ENCODE results near the gene CDH6.

The CDH6 gene

DNA sequence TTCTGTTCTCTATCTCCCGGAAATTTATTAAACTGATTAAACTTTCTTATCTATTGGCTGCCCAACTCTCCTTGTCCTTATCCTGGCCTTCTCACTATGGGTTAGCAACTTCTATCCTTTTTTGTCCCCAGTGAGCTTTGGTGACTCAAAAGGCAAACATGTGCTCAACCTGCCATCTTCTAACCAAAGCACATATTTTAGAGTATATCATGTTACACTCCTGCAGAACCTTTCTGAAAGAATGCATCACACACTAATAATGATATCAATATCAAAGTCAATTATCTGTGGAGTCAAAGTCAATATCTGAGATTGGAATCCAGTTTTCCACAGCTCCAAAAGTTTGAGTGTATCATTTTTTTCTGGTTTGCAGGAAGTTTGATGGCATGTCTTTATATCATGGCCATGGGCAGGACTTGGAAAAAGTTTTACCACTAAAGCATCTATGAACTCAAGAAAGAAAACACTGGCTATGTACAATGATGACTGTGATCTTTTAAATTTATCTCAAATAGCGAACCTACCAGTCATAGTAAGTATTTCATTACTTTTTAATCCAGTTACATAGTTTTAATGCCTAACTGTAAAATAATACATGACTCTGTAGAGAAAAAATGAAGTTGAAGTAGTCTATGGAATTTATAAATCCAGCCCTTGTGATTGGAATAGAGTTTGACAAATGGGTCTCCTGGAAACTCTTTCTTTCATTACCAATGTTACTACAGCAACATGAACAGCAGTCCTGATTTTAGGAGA, 171.6 kb downstream of the CDH6 start:
- no peaks in the 10 kb centered on the region for H3F3A ChIP-seq (ENCODE audit: insufficient read depth)

DNA sequence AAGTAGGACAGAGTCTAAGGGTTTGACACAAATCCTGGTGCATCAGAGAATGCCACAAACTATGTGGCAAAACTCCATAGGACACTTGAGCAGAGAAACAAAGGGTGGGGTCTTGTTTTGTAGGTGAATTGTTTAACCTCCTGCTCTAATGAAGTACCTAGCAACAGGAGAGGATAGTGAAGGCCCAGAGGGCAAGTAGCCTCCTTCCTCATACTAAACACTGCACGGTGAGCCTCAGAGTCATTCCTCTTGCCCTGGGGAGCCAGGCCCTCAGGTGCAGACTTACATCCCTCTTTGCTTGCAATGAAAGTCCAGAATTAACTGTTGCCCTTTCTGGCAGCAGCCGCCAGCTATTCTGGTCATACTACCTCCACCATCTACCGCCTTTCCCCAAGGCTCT, 172.3 kb downstream of the CDH6 start:
- Histone ChIP-seq H3K9me3 (ENCODE audit: insufficient read depth, low read length) (no peaks in the 10 kb centered on the region; the same call in 1 of the 2 replicates), H3F3A (ENCODE audit: insufficient read depth) (no peaks in the 10 kb centered on the region), H3K4me3 (ENCODE audit: insufficient read depth, low read length, poor library complexity, severe bottlenecking) (no peak overlapping the region), H3K27me3 (ENCODE audit: low read length) (no peaks in the 10 kb centered on the region), H3K27ac (ENCODE audit: low read depth, low read length) (no peak overlapping the region), H3K9ac (ENCODE audit: low read length) (no peak overlapping the region), H3K36me3 (ENCODE audit: low read length) (no peaks in the 10 kb centered on the region), H3K4me2 (ENCODE audit: low read depth, low read length, poor library complexity, severe bottlenecking) (no peak overlapping the region), H3K79me2 (ENCODE audit: insufficient read depth, low read length) (no peaks in the 10 kb centered on the region), H3K9me2 (replicated peaks; ENCODE audit: insufficient read depth, low read length) (no peaks in the 10 kb centered on the region), H4K20me1 (ENCODE audit: low read depth, low read length) (no peaks in the 10 kb centered on the region), H2AFZ (ENCODE audit: low read depth, low read length, severe bottlenecking) (no peak overlapping the region)
- TF ChIP-seq, protein P1, sequence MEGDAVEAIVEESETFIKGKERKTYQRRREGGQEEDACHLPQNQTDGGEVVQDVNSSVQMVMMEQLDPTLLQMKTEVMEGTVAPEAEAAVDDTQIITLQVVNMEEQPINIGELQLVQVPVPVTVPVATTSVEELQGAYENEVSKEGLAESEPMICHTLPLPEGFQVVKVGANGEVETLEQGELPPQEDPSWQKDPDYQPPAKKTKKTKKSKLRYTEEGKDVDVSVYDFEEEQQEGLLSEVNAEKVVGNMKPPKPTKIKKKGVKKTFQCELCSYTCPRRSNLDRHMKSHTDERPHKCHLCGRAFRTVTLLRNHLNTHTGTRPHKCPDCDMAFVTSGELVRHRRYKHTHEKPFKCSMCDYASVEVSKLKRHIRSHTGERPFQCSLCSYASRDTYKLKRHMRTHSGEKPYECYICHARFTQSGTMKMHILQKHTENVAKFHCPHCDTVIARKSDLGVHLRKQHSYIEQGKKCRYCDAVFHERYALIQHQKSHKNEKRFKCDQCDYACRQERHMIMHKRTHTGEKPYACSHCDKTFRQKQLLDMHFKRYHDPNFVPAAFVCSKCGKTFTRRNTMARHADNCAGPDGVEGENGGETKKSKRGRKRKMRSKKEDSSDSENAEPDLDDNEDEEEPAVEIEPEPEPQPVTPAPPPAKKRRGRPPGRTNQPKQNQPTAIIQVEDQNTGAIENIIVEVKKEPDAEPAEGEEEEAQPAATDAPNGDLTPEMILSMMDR (IDR thresholded peaks at IDR 0.05; ENCODE audit: insufficient read depth, low read length, poor library complexity, severe bottlenecking): no peak
- no peak for TF ChIP-seq EZH2phosphoT487 (conservative IDR thresholded peaks at IDR 0.05; ENCODE audit: low read length)

More for the DNA sequence above, 171.6 kb downstream of the CDH6 start:
- no peaks in the 10 kb centered on the region for H3K36me3 ChIP-seq (ENCODE audit: low read length)
- no peak overlapping the region for H2AFZ ChIP-seq (ENCODE audit: low read depth, low read length, severe bottlenecking)
- no peaks in the 10 kb centered on the region for H4K20me1 ChIP-seq (ENCODE audit: low read depth, low read length)
- TF ChIP-seq, protein P1 (IDR thresholded peaks at IDR 0.05; ENCODE audit: insufficient read depth, low read length, poor library complexity, severe bottlenecking): no peak
- no peak for TF ChIP-seq EZH2phosphoT487 (conservative IDR thresholded peaks at IDR 0.05; ENCODE audit: low read length)
- no peak overlapping the region for H3K4me3 ChIP-seq (ENCODE audit: insufficient read depth, low read length, poor library complexity, severe bottlenecking)
- no peak overlapping the region for H3K4me2 ChIP-seq (ENCODE audit: low read depth, low read length, poor library complexity, severe bottlenecking)
- H3K9ac ChIP-seq (ENCODE audit: low read length): no peak overlapping the region
- no peaks in the 10 kb centered on the region for H3K27me3 ChIP-seq (ENCODE audit: low read length)
- H3K27ac ChIP-seq (ENCODE audit: low read depth, low read length): no peak overlapping the region
- no peaks in the 10 kb centered on the region for H3K9me2 ChIP-seq (replicated peaks; ENCODE audit: insufficient read depth, low read length)
- H3K79me2 ChIP-seq (ENCODE audit: insufficient read depth, low read length): no peaks in the 10 kb centered on the region
- no peaks in the 10 kb centered on the region; the same call in 1 of the 2 replicates for H3K9me3 ChIP-seq (ENCODE audit: insufficient read depth, low read length)

DNA sequence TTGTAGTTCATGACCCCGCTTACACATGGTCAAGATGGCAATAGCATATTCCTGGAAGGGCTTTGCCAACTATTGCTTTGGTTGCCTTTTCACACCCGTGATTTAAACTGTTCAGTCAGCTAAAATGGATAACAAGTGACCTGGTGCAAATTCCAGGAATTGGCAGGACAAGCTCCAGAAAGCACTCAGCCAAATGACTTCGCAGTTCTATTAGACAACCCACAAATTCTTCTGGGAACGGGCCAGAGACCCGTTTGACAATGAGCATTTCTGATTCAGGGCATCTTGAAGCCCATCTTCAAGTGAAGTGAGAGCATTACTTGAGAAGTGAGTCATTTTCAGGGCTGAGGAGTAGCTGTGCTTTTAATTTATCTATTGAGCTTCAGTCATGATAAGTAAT, 173.5 kb downstream of the CDH6 start:
- H3K4me2 ChIP-seq (ENCODE audit: low read depth, low read length, poor library complexity, severe bottlenecking): no peak overlapping the region
- no peak overlapping the region for H3K4me3 ChIP-seq (ENCODE audit: insufficient read depth, low read length, poor library complexity, severe bottlenecking)
- H3K27ac ChIP-seq (ENCODE audit: low read depth, low read length): no peak overlapping the region
- H3K27me3 ChIP-seq (ENCODE audit: low read length): no peaks in the 10 kb centered on the region
- no peak overlapping the region for H2AFZ ChIP-seq (ENCODE audit: low read depth, low read length, severe bottlenecking)
- no peaks in the 10 kb centered on the region for H3F3A ChIP-seq (ENCODE audit: insufficient read depth)
- H3K36me3 ChIP-seq (ENCODE audit: low read length): no peaks in the 10 kb centered on the region
- no peaks in the 10 kb centered on the region for H3K9me2 ChIP-seq (replicated peaks; ENCODE audit: insufficient read depth, low read length)
- no peaks in the 10 kb centered on the region; the same call in 1 of the 2 replicates for H3K9me3 ChIP-seq (ENCODE audit: insufficient read depth, low read length)
- H4K20me1 ChIP-seq (ENCODE audit: low read depth, low read length): no peaks in the 10 kb centered on the region
- no peak overlapping the region for H3K9ac ChIP-seq (ENCODE audit: low read length)
- H3K79me2 ChIP-seq (ENCODE audit: insufficient read depth, low read length): no peaks in the 10 kb centered on the region
- no peak for TF ChIP-seq EZH2phosphoT487 (conservative IDR thresholded peaks at IDR 0.05; ENCODE audit: low read length)
- TF ChIP-seq, protein P1 (IDR thresholded peaks at IDR 0.05; ENCODE audit: insufficient read depth, low read length, poor library complexity, severe bottlenecking): no peak

Measured in SU-DHL-6 (cell line).